ENCODE data around the gene FAH. TPM values are rescaled to one million over a fixed set of nuclear protein-coding genes. Genes with fewer than 3 reads are reported as not detected.

FAH gene
- total RNA-seq, 1 donor from 2014 or later, result 8.3 TPM

DNA sequence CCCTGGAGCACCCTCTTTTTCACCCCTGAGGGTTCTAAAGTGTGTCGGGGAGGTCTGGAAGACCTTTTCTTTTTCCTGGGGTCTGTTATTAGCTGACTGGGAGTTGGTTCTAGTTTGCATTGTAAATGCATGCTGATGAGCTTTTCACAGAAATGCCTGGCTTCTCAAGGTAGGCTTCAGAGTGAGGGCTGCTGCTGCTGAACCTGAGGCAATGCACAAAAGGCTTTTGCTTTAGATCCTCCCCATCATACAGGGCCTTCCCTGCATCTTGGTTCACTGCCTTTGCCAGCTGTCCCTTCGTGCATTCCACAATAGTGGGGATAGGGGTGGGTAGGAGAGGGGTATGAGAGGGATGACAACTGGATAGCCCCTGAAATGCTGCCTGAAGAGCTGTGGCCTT is 46.6 kb downstream of the FAH start:
- Mint-ChIP-seq H3K27me3 (ENCODE audit: insufficient read depth, low read depth) (peaks cover 8% of the 10 kb centered on the region), H3K4me3 (no peak overlapping the region), H3K36me3 (no peaks in the 10 kb centered on the region), H3K9me3 (peaks cover 3% of the 10 kb centered on the region), H3K4me1 (peaks cover 2% of the 10 kb centered on the region), H3K27ac (no peak overlapping the region)
- H3K9ac ChIP-seq, result no peak overlapping the region
- H3K4me2 ChIP-seq, result no peak overlapping the region
- no peaks in the 10 kb centered on the region for H4K20me1 ChIP-seq (ENCODE audit: low read depth)
- no peak overlapping the region for H2AFZ ChIP-seq (replicated peaks)
- DNase-seq (ENCODE audit: low spot score), result no peak
- H3K27me3 ChIP-seq, result no peaks in the 10 kb centered on the region
- no peaks in the 10 kb centered on the region for H3K9me3 ChIP-seq (ENCODE audit: low read depth)
- H3K36me3 ChIP-seq, result no peaks in the 10 kb centered on the region
- H3K27ac ChIP-seq, result no peak overlapping the region
- no peaks in the 10 kb centered on the region for H3F3A ChIP-seq (ENCODE audit: low read depth)
- no peak overlapping the region for H3K4me3 ChIP-seq
- no peaks in the 10 kb centered on the region for H3K4me1 ChIP-seq
- no peaks in the 10 kb centered on the region for H3K79me2 ChIP-seq (ENCODE audit: low read depth)
- TF ChIP-seq EZH2 (IDR thresholded peaks at IDR 0.05) (no peak), EZH2phosphoT487 (IDR thresholded peaks at IDR 0.05) (no peak)
- TF ChIP-seq, protein P1, sequence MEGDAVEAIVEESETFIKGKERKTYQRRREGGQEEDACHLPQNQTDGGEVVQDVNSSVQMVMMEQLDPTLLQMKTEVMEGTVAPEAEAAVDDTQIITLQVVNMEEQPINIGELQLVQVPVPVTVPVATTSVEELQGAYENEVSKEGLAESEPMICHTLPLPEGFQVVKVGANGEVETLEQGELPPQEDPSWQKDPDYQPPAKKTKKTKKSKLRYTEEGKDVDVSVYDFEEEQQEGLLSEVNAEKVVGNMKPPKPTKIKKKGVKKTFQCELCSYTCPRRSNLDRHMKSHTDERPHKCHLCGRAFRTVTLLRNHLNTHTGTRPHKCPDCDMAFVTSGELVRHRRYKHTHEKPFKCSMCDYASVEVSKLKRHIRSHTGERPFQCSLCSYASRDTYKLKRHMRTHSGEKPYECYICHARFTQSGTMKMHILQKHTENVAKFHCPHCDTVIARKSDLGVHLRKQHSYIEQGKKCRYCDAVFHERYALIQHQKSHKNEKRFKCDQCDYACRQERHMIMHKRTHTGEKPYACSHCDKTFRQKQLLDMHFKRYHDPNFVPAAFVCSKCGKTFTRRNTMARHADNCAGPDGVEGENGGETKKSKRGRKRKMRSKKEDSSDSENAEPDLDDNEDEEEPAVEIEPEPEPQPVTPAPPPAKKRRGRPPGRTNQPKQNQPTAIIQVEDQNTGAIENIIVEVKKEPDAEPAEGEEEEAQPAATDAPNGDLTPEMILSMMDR (IDR thresholded peaks at IDR 0.05), result no peak

DNA sequence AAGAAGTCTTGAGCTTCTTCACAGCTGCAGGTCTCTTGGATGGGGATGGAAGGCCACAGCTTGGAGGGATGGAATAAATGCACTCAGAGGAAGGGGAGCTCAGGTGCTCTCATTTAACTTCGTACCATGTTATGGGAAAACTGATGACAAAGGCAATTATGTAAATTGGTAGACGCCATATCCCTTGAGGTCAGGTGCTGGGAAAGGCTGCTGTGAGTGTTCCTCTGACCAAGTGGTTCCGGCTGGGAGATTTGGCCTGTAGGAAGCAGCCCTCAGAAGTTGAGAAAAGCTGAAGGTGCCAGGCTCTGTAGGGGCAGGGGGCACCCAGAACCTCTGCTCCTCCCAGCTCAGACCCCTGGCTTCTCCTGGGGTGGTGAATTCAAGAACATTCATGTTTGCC is 47.1 kb downstream of the FAH start:
- Mint-ChIP-seq H3K27me3 (ENCODE audit: insufficient read depth, low read depth) (peaks cover 8% of the 10 kb centered on the region), H3K9me3 (peaks cover 3% of the 10 kb centered on the region), H3K4me1 (peaks cover 2% of the 10 kb centered on the region), H3K4me3 (no peak overlapping the region), H3K27ac (no peak overlapping the region), H3K36me3 (no peaks in the 10 kb centered on the region)
- no peaks in the 10 kb centered on the region for H3K9me3 ChIP-seq (ENCODE audit: low read depth)
- H3F3A ChIP-seq (ENCODE audit: low read depth), result no peaks in the 10 kb centered on the region
- H3K27ac ChIP-seq, result no peak overlapping the region
- no peak overlapping the region for H3K4me3 ChIP-seq
- H3K36me3 ChIP-seq, result no peaks in the 10 kb centered on the region
- H4K20me1 ChIP-seq (ENCODE audit: low read depth), result no peaks in the 10 kb centered on the region
- H3K4me1 ChIP-seq, result no peaks in the 10 kb centered on the region
- no peaks in the 10 kb centered on the region for H3K79me2 ChIP-seq (ENCODE audit: low read depth)
- DNase-seq (ENCODE audit: low spot score), result no peak
- no peak for TF ChIP-seq EZH2 (IDR thresholded peaks at IDR 0.05)
- TF ChIP-seq, protein P1 (IDR thresholded peaks at IDR 0.05), result no peak
- TF ChIP-seq EZH2phosphoT487 (IDR thresholded peaks at IDR 0.05), result no peak
- no peaks in the 10 kb centered on the region for H3K27me3 ChIP-seq
- no peak overlapping the region for H3K4me2 ChIP-seq
- H2AFZ ChIP-seq (replicated peaks), result no peak overlapping the region
- H3K9ac ChIP-seq, result no peak overlapping the region

DNA sequence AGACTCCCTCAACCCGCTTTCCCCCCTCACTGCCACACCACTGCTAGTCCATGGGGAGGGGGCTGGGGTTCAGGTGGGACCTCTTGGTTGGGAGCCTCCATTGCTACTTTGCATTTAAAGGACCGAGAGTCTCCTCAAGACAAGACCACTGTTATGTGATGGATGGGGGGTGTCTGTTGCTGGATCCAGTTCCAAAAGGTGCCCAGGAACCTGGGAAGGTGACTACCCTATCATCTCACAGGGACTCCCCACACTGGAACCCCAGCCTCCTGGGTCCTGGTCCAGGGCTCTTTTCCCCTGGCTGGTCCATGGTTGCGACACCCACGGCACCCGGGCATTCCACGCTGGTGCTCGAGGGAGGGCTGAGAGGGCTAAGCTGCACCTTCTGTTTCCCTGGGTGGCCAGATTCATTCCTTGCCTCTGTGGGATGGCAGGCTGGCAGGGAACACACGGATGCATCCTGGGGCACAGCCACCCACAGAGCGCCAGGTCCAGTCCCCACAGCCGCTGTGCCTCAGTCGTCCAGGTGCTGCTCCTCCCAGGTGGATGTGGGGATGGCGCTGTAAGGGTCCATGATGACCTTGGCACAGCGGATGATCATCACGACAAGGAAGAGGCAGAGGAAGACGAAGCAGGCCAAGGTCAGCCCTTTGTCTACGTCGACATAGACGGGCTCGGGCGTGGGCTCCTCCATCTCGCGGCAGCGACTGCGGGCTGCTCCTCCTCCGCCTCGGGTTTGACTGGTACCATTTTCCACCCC is 48.6 kb downstream of the FAH start:
- peaks cover 2% of the 10 kb centered on the region for H3K4me1 Mint-ChIP-seq
- Histone ChIP-seq H3K27me3 (peaks cover 4% of the 10 kb centered on the region), H3K9ac (no peak overlapping the region), H3K4me1 (no peaks in the 10 kb centered on the region), H3K27ac (no peak overlapping the region), H3K4me2 (no peak overlapping the region), H2AFZ (replicated peaks) (no peak overlapping the region), H3K9me3 (ENCODE audit: low read depth) (no peaks in the 10 kb centered on the region), H3F3A (ENCODE audit: low read depth) (no peaks in the 10 kb centered on the region), H3K79me2 (ENCODE audit: low read depth) (no peaks in the 10 kb centered on the region), H3K4me3 (no peak overlapping the region), H4K20me1 (ENCODE audit: low read depth) (no peaks in the 10 kb centered on the region), H3K36me3 (no peaks in the 10 kb centered on the region)
- no peaks in the 10 kb centered on the region for H3K9me3 Mint-ChIP-seq
- TF ChIP-seq EZH2phosphoT487 (IDR thresholded peaks at IDR 0.05), result no peak
- TF ChIP-seq, protein P1 (IDR thresholded peaks at IDR 0.05), result no peak
- TF ChIP-seq EZH2 (IDR thresholded peaks at IDR 0.05), result no peak
- H3K27me3 Mint-ChIP-seq (ENCODE audit: insufficient read depth, low read depth), result peaks cover 6% of the 10 kb centered on the region
- H3K36me3 Mint-ChIP-seq, result no peaks in the 10 kb centered on the region
- DNase-seq (ENCODE audit: low spot score), result no peak
- no peak overlapping the region for H3K27ac Mint-ChIP-seq
- H3K4me3 Mint-ChIP-seq, result no peak overlapping the region
